Measurements from ENCODE around the gene CTBP2.

Gene CTBP2

DNA sequence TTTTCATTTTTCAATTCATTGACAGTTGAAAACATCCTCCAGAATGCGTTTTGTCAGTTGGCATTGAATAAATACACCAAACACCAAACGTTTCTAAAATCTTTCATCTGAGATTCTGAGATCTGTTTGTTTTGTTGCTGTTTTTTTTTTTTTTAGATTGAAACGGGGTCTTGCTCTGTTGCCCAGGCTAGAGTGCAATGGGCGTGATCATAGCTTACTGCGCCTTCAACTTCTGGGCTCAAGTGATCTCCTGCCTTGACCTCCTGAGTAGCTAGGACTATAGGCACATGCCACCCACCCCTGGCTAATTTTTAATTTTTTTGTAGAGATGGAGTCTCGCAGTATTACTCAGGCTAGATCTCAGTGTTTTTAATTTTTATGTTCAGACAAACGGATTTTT, 187.7 kb downstream of the CTBP2 start:
- Mint-ChIP-seq H3K27ac (no peak overlapping the region), H3K27me3 (ENCODE audit: low read depth) (no peaks in the 10 kb centered on the region), H3K4me3 (no peak overlapping the region), H3K4me1 (peaks cover 20% of the 10 kb centered on the region), H3K9me3 (no peaks in the 10 kb centered on the region), H3K36me3 (ENCODE audit: low read depth) (peaks cover 54% of the 10 kb centered on the region)
- TF ChIP-seq, protein P1, sequence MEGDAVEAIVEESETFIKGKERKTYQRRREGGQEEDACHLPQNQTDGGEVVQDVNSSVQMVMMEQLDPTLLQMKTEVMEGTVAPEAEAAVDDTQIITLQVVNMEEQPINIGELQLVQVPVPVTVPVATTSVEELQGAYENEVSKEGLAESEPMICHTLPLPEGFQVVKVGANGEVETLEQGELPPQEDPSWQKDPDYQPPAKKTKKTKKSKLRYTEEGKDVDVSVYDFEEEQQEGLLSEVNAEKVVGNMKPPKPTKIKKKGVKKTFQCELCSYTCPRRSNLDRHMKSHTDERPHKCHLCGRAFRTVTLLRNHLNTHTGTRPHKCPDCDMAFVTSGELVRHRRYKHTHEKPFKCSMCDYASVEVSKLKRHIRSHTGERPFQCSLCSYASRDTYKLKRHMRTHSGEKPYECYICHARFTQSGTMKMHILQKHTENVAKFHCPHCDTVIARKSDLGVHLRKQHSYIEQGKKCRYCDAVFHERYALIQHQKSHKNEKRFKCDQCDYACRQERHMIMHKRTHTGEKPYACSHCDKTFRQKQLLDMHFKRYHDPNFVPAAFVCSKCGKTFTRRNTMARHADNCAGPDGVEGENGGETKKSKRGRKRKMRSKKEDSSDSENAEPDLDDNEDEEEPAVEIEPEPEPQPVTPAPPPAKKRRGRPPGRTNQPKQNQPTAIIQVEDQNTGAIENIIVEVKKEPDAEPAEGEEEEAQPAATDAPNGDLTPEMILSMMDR (IDR thresholded peaks at IDR 0.05; ENCODE audit: unreplicated experiment in 3 of 3) = no peak

DNA sequence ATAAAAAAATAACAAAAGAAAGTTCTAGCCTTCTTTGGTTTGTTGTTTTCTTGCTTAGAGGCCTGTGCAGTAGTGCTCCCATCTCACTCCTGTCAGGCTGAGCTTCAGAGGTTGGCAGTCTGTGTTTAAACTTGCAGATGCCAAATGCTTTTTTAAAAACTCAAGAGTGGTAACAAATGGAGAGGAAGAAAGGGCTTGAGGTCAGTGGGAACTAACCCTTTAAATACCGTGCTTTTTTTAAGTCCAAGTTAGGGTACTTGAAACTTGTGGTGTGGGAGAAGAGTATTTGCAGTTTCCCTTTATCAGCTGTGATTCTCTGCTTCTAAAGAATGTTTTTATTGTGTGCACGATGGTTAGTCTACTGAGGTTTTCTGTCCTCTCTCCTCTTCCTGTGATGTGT, 189.1 kb downstream of the CTBP2 start:
- TF ChIP-seq, protein P1 (IDR thresholded peaks at IDR 0.05; ENCODE audit: unreplicated experiment in 3 of 3) = no peak
- Mint-ChIP-seq H3K4me3 (no peak overlapping the region), H3K36me3 (ENCODE audit: low read depth) (peaks cover 64% of the 10 kb centered on the region), H3K4me1 (peaks cover 28% of the 10 kb centered on the region), H3K9me3 (no peaks in the 10 kb centered on the region), H3K27ac (peak overlapping the region; percentile 23 to 26 (median 24)), H3K27me3 (ENCODE audit: low read depth) (no peaks in the 10 kb centered on the region)

- TF ChIP-seq, protein P1 (IDR thresholded peaks at IDR 0.05; ENCODE audit: unreplicated experiment in 3 of 3) = no peak
- Mint-ChIP-seq H3K36me3 (ENCODE audit: low read depth) (peaks cover 34% of the 10 kb centered on the region), H3K27ac (peak overlapping the region; percentile 21 to 72 (median 52)), H3K4me1 (peaks cover 41% of the 10 kb centered on the region), H3K27me3 (ENCODE audit: low read depth) (no peaks in the 10 kb centered on the region), H3K4me3 (peak overlapping the region in 1 of 3 experiments; percentile 41), H3K9me3 (no peaks in the 10 kb centered on the region)
These were observed 193.1 kb downstream of the CTBP2 start for GRCh38 chr10:124967255-124967654.

- no peaks in the 10 kb centered on the region for H3K27me3 Mint-ChIP-seq (ENCODE audit: low read depth)
- peak overlapping the region in 2 of 3 experiments; percentile 20 to 35 for H3K4me3 Mint-ChIP-seq
- peaks cover 30% of the 10 kb centered on the region for H3K36me3 Mint-ChIP-seq (ENCODE audit: low read depth)
- TF ChIP-seq, protein P1 (IDR thresholded peaks at IDR 0.05; ENCODE audit: unreplicated experiment in 3 of 3) = no peak
- no peaks in the 10 kb centered on the region for H3K9me3 Mint-ChIP-seq
- peaks cover 35% of the 10 kb centered on the region for H3K4me1 Mint-ChIP-seq
- H3K27ac Mint-ChIP-seq = peak overlapping the region; percentile 75 to 83 (median 80)
These were observed 194.4 kb downstream of the CTBP2 start for GRCh38 chr10:124966008-124966407.

DNA sequence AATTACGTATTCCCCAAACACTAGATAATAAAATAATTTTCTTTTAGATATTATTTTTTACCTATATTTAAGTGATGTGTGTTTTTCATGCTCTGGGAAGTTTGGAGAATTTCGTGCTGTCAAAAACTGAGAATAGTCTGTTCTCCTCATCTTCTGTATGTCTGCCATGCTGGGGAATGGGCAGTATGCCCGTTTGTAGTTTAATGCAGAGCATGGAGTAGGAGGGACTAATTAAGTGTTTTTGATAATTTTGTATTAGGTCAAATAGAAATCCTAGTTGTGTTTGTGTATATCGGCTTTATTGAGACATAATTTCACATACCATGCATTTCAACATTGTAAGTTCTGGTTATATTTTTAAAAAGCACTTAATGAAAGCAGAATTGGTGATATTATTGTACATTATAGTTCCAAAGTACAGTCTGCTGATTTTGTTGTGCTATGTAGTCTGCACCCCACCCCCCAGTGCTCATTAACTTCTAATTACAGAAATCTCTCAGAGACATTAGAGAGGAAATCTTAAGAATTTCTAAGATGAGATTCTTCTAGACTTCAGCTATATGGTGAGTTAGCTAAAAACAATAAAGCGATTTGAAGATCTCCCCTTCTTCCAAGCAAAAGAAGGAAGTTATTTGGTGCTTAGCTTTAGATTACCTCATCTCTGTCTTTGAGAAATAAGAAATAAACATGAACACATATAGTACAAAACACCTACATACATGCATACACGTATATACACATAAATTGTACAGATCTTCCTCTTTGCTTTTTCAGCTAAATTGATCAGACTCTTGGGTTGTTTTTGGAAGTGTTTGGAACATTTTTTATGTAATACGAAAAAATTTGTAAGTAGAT, 196.3 kb downstream of the CTBP2 start:
- Mint-ChIP-seq H3K4me1 (peaks cover 31% of the 10 kb centered on the region), H3K9me3 (no peaks in the 10 kb centered on the region), H3K27ac (peak overlapping the region in 1 of 3 experiments; percentile 18), H3K36me3 (ENCODE audit: low read depth) (peaks cover 24% of the 10 kb centered on the region), H3K4me3 (no peak overlapping the region), H3K27me3 (ENCODE audit: low read depth) (no peaks in the 10 kb centered on the region)
- TF ChIP-seq, protein P1 (IDR thresholded peaks at IDR 0.05; ENCODE audit: unreplicated experiment in 3 of 3) = no peak

GRCh38 chr10:124962421-124962820, 197.9 kb downstream of the CTBP2 start:
- Mint-ChIP-seq H3K27me3 (ENCODE audit: low read depth) (no peaks in the 10 kb centered on the region), H3K4me3 (no peak overlapping the region), H3K9me3 (no peaks in the 10 kb centered on the region), H3K4me1 (peaks cover 22% of the 10 kb centered on the region), H3K27ac (no peak overlapping the region), H3K36me3 (ENCODE audit: low read depth) (peaks cover 11% of the 10 kb centered on the region)
- TF ChIP-seq, protein P1 (IDR thresholded peaks at IDR 0.05; ENCODE audit: unreplicated experiment in 3 of 3) = no peak
